Stimulated activated CD4-positive, alpha-beta T cell treated with anti-CD3 and anti-CD28 coated beads, Interleukin-15, amount 100 ng/mL, for 24 hours (primary cell): ENCODE results near the gene NEGR1.
"Not testable (repeated sequence)": the region's sequence is repeated elsewhere in the genome, so short reads cannot be mapped to it uniquely, and the experiment has no call there.

Experiments used
- DNase-seq: peaks from one replicate; pipeline ENCODE4 v3.0.0-alpha.2; 2020

Gene NEGR1

GRCh38 chr1:71921204-71921603 lies 361.1 kb downstream of the NEGR1 start:
- DNase-seq, result no peak

- DNase-seq, result no peak
These were observed 361.8 kb downstream of the NEGR1 start for GRCh38 chr1:71920556-71920955.

- DNase-seq, result no peak
These were observed 362.4 kb downstream of the NEGR1 start for GRCh38 chr1:71919811-71920509.

DNA sequence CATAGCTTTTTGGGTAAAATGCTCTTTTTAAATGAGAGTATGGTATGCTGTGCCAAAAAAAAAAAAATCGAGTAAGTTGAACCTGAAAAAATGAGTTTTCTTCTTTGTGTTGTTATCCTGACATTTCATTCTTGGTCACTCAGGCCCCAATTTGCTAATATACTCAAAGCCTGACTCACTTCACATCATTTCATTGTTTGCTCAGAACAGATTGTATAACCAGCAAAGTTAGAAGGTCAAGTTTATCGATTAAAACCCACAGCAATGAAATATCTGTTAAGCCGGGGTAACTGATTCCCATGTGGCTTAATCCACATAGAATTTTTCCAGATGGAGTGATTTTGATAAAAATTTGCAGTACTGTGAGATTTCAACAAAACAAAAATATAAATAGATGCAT lies 363.7 kb downstream of the NEGR1 start:
- no peak for DNase-seq

GRCh38 chr1:71916894-71917293 lies 365.4 kb downstream of the NEGR1 start:
- DNase-seq, result no peak

- DNase-seq, result no peak
These were observed 367.7 kb downstream of the NEGR1 start for GRCh38 chr1:71914626-71915025.

DNA sequence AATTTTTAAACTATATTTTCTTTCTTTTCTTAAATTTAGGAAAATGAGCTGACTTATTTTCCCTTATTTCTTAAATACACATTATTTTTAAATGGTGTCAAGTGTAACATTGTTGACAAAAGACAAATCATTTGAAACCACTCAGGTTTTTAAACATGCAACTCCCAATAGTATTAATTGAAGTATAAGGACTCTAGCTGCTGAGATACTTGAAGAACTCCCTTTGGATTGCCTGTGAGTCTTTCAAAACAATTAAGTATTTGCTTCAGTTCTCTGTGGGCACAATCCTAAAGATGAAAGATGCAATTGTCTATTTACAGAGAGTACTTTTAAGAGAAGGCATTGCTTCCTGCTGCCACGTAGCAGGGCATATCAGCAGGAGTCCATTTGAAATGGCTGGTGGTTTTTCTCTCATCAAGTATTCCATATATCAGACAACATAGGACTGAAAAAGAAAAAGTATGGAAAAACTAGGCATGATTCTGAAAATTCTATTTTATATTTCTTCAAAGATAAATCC lies 373.4 kb downstream of the NEGR1 start:
- DNase-seq, result no peak

GRCh38 chr1:71908303-71908702 lies 374.0 kb downstream of the NEGR1 start:
- DNase-seq, result no peak

DNA sequence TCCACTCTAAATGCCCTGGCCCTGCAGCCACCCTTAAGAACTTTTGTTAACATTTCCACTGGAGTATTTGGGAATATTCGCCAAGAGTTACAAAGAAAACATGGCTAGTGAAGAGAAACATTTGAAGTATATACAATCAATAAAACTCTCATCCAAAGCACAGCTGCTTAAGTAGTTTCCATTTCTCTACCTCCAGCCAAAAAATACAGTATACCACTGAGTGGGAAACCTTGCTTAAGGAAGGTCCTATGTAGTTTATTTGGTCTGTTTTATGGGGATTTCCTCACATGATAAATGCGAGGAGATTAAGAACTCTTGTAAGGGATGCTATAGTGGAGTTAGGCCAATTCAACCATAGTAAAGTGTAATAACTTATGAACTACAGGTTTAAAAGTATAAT lies 382.5 kb downstream of the NEGR1 start:
- no peak for DNase-seq

DNA sequence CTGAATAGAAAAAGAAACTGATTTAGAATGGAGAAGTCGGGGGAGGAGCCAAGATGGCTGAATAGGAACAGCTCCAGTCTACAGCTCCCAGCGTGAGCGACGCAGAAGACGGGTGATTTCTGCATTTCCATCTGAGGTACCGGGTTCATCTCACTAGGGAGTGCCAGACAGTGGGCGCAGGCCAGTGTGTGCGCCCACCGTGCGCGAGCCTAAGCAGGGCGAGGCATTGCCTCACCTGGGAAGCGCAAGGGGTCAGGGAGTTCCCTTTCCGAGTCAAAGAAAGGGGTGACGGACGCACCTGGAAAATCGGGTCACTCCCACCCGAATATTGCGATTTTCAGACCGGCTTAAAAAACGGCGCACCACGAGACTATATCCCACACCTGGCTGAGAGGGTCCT lies 394.2 kb downstream of the NEGR1 start:
- not testable (repeated sequence) for DNase-seq

DNA sequence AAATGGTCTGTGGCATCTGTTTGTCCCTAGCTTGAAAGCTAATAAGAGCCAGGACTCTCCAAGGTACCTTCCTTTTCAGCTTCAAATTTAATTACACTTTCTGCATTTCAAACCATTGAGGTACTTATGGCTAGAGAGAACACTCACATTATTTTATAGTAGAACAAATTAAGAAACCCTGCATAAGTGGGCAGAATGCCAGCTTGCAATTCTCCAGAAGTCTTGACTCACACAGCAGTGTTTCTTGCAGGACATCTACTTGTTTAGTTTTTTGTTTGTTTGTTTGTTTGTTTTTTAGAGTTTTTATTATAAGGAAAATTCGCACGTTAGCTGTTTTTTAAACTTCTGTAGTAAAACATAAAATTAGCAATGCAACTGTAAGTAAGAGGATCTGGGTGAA lies 397.2 kb downstream of the NEGR1 start:
- DNase-seq, result no peak

GRCh38 chr1:71882637-71883036 lies 399.7 kb downstream of the NEGR1 start:
- no peak for DNase-seq

GRCh38 chr1:71882226-71882625 lies 400.1 kb downstream of the NEGR1 start:
- no peak for DNase-seq

GRCh38 chr1:71881611-71882010 lies 400.7 kb downstream of the NEGR1 start:
- DNase-seq, result no peak

GRCh38 chr1:71869326-71869725 lies 413.0 kb downstream of the NEGR1 start:
- DNase-seq, result no peak

DNA sequence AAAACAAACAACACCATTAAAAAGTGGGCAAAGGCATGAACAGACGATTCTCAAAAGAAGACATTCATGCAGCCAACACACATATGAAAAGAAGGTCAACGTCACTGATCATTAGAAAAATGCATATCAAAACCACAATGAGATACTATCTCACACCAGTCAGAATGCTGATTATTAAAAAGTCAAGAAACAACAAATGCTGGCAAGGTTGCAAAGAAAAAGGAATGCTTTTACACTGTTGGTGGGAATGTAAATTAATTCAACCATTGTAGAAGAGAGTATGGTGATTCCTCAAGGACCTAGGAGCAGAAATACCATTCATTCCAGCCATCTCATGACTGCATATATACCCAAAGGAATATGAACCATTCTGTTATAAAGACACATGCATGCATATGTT lies 419.6 kb downstream of the NEGR1 start:
- no peak for DNase-seq

GRCh38 chr1:71861022-71861421 lies 421.3 kb downstream of the NEGR1 start:
- no peak for DNase-seq

DNA sequence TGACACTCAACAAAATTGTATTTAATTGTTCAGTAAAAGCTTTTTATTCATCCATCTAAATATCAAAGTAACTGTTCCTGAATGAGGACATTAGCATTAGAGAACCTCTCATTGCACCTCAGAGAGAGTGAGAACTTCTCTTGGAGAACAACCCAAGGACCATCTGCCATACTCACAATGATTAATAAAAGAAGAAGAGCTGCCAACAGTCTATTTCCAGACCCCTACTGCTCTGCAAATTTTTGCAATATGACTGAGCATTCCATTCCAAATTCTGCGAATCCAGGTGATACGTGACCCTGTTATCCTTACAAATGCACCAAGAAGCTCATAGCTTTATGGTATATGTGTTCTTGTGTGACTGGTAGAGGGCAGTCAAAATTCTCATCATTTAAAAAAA lies 422.5 kb downstream of the NEGR1 start:
- no peak for DNase-seq

GRCh38 chr1:71857862-71858261 lies 424.5 kb downstream of the NEGR1 start:
- DNase-seq, result no peak

DNA sequence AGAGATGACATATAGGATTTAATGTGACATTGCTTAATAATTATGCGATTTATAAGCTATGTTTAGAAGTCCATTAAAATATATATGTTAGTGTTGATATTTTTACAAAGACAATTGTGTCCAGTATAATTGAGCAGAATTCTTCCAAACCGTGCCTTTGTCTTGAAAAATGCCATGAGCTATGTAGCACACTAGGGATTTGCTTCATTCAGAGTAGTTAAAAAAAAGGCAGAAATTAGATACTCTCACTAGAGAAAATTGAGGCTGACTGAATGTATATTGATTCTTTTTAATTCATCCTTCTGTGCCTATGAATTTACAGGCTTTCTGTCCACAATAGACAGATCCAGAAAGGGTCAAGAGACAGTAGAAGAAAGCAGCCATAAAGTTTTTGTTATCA lies 429.0 kb downstream of the NEGR1 start:
- DNase-seq, result no peak

DNA sequence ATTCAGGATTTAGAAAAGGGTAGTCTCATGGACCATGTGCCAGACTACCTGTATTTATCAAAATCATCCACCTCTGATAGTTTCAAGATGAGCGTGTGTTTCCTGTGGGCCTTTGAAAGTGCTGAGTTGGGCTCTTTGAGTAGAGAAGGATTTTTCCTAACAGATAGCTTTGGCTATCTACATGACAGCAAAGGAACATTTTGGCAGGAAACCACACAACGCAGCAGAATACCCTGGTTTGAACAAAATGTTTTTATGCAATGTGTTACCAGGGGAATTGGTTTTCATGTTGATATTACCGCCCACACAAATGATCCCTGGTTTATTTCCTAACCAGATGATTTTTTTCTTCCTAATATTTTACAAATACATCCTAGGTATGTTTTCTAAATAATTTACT lies 431.4 kb downstream of the NEGR1 start:
- DNase-seq, result no peak

GRCh38 chr1:71850515-71850914 lies 431.8 kb downstream of the NEGR1 start:
- DNase-seq, result no peak

DNA sequence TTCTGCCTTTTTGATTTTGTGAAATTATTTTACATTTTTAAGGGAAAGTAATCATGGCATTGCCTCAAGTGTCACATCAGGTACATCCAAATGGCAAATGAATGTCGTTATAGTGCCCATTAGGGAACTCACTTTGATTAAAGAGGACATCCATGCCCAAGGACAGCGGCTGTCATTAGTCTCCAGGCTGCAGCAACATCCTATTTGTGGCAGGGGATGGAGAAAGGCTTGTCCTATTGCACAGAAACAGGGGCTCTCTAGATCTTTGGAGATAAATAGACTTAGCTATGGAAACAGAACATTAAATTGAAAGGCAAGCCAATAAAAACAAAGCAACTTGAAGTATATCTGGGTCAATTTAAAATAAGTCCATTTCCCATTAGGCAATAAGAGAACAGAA lies 439.3 kb downstream of the NEGR1 start:
- DNase-seq, result no peak

GRCh38 chr1:71839876-71840275 lies 442.5 kb downstream of the NEGR1 start:
- DNase-seq, result no peak

- DNase-seq, result no peak
These were observed 445.4 kb downstream of the NEGR1 start for GRCh38 chr1:71836904-71837303.
